AG04449 (cell line): ENCODE measurements around the gene CD1B.
"Not testable (repeated sequence)": the region's sequence is repeated elsewhere in the genome, so short reads cannot be mapped to it uniquely, and the experiment has no call there.

Experiments used
- CTCF ChIA-PET: fragments of 350-600 bp; formaldehyde crosslinking; extraction: SDS; loops from one replicate; lab custom pipeline; 2021; ENCODE audit warnings: antibody characterized with exemption; lab: Yijun Ruan, JAX
- POLR2A ChIA-PET: fragments of 400-600, 350-600 bp; formaldehyde crosslinking; extraction: SDS; loops from one replicate; lab custom pipeline; 2020; ENCODE audit warnings: antibody characterized with exemption, inconsistent platforms; lab: Yijun Ruan, JAX
- DNase-seq: peaks from one replicate; pipeline ENCODE4 v3.0.0-alpha.2; 2010; ENCODE audit warnings: low read depth, low spot score
- H3K4me3 ChIP-seq: 2 replicates; pipeline ENCODE4 v1.5.1; 2011; ENCODE audit warnings: low read depth, mild to moderate bottlenecking, control low read depth, low read length
- TF ChIP-seq, protein P1 (sequence below): IDR thresholded peaks from one replicate; pipeline ENCODE4 v1.5.1; 2011; ENCODE audit warnings: mild to moderate bottlenecking, moderate library complexity, low read length, control low read depth, inconsistent platforms; ENCODE audit not compliant: insufficient read depth; ENCODE audit errors: missing control alignments

CD1B gene

DNA sequence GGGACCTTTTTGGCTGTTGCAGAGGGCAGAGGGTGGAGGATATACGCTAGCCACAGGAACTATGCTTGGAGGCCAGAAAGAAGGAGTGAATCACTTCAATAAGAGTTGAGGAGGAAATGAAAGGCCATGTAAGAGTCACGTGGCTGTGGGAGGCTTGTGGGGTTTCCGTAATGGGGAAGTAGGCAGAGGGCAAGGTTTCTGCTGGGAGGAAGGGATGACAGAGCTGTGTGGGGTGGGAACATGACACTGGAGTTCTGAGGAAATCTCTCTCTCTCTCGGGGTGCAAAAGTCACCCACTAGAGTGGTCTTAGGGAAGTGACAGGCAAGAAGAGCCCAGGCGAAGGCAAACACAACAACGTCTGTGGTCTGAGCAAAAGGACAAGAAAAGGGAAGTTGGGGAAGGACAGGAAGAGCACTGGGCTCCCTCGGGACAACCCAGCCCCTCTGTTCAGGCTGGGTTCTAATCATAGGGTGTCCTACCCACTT, 45.5 kb downstream of the CD1B start:
- ChIA-PET CTCF (no interaction called here), POLR2A (no interaction called here)
- H3K4me3 ChIP-seq = no peak overlapping the region
- no peak for DNase-seq
- TF ChIP-seq, protein P1, sequence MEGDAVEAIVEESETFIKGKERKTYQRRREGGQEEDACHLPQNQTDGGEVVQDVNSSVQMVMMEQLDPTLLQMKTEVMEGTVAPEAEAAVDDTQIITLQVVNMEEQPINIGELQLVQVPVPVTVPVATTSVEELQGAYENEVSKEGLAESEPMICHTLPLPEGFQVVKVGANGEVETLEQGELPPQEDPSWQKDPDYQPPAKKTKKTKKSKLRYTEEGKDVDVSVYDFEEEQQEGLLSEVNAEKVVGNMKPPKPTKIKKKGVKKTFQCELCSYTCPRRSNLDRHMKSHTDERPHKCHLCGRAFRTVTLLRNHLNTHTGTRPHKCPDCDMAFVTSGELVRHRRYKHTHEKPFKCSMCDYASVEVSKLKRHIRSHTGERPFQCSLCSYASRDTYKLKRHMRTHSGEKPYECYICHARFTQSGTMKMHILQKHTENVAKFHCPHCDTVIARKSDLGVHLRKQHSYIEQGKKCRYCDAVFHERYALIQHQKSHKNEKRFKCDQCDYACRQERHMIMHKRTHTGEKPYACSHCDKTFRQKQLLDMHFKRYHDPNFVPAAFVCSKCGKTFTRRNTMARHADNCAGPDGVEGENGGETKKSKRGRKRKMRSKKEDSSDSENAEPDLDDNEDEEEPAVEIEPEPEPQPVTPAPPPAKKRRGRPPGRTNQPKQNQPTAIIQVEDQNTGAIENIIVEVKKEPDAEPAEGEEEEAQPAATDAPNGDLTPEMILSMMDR = no peak

DNA sequence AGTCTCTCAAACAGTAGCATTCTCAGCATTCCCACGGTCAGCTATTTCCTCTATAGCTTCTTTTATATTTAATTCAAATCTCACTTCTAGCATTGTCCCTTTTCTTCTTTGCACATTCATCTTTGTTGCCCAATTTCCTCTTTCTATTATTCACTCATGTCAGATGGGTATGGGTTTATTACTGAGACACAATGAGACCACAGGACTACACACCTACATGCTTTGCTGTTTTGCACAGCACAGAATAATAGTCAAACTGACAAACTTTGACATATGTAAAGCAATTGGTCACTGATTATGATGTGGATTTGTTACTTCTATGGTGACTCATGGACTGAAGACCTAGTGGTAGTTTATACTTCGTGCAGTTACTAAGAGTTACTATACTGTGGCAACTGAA, 47.4 kb downstream of the CD1B start:
- no peak for DNase-seq
- TF ChIP-seq, protein P1 = no peak
- H3K4me3 ChIP-seq = no peak overlapping the region
- CTCF ChIA-PET = no interaction called here
- POLR2A ChIA-PET = no interaction called here

DNA sequence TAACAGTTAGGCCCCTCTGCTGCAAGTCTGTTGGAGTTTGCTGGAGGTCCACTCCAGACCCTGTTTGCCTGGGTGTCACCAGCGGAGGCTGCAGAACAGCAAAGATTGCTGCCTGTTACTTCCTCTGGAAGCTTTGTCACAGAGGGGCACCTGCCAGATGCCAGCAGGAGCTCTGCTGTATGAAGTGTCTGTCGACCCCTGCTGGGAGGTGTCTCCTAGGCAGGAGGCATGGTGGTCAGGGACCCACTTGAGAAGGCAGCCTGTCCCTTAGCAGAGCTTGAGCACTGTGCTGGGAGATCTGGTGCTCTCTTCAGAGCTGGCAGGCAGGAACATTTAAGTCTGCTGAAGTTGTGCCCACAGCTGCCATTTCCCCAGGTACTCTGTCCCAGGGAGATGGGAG, 48.9 kb downstream of the CD1B start:
- CTCF ChIA-PET, POLR2A ChIA-PET, H3K4me3 ChIP-seq, DNase-seq: not testable (repeated sequence)
